Stimulated activated memory B cell treated with anti-CD40 and anti-IgM and Interleukin-4, amounts not matched to agents 10 μg/mL and 1 μg/mL and 100 μg/mL, for 72 hours (primary cell): Measurements from ENCODE around the gene AHNAK.
"Not testable (repeated sequence)": the region's sequence is repeated elsewhere in the genome, so short reads cannot be mapped to it uniquely, and the experiment has no call there.

Source experiments
- ATAC-seq: fragments of 150-1000 bp; cut with Tn5 transposase; 2 replicates; pipeline ENCODE4 v1.10.0; 2021
- H3K27ac Mint-ChIP-seq: one replicate; pipeline ENCODE4 v1.8.0; 2022; ENCODE audit warnings: mild to moderate bottlenecking, mixed read lengths
- H3K27me3 Mint-ChIP-seq: one replicate; pipeline ENCODE4 v1.8.0; 2022; ENCODE audit warnings: mixed read lengths
- H3K36me3 Mint-ChIP-seq: one replicate; pipeline ENCODE4 v1.8.0; 2022; ENCODE audit warnings: mixed read lengths
- H3K4me1 Mint-ChIP-seq: one replicate; pipeline ENCODE4 v1.8.0; 2022; ENCODE audit warnings: mixed read lengths
- H3K4me3 Mint-ChIP-seq: one replicate; pipeline ENCODE4 v1.8.0; 2022; ENCODE audit warnings: mild to moderate bottlenecking, moderate library complexity, mixed read lengths
- H3K9me3 Mint-ChIP-seq: one replicate; pipeline ENCODE4 v1.8.0; 2022; ENCODE audit warnings: mixed read lengths

AHNAK gene

GRCh38 chr11:62546244-62546928, at the start of gene AHNAK:
Gene AHNAK, minus strand, starts transcription at chr11:62546806. Its CDS starts 10,708 bp downstream, at chr11:62536098.
- Mint-ChIP-seq H3K4me1 (peaks cover 74% of the 10 kb centered on the region), H3K36me3 (peaks cover 5% of the 10 kb centered on the region), H3K27ac (peak within 1 kb of the TSS; percentile 92), H3K9me3 (no peaks in the 10 kb centered on the region), H3K4me3 (peak within 1 kb of the TSS; percentile 94), H3K27me3 (no peaks in the 10 kb centered on the region)
- ATAC-seq = peak; percentile 78

DNA sequence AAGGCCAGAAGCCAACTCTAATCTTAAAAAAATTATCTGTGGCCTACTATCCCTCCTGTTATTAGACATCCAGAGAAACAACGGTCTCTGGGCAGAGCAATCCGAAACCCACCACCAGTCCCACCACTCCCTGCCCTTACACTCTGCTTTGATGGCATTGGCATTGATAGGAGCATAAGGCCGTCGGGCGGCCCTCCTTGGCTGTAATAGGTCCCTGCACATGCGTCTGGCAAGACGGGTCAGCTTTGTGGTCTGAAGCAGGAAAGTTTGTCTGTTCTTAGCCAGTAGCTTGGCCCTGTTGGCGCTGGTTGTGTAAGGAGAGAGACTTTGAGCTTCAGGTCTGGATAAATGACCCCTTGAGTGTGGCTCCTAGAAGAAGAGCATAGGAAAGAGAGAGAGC, 48.5 kb upstream of the AHNAK start:
- H3K27me3 Mint-ChIP-seq = no peaks in the 10 kb centered on the region
- no peak for ATAC-seq
- peak overlapping the region; percentile 93 for H3K27ac Mint-ChIP-seq
- no peak overlapping the region for H3K4me3 Mint-ChIP-seq
- peaks cover 3% of the 10 kb centered on the region for H3K9me3 Mint-ChIP-seq
- H3K36me3 Mint-ChIP-seq = peaks cover 73% of the 10 kb centered on the region
- peaks cover 71% of the 10 kb centered on the region for H3K4me1 Mint-ChIP-seq

GRCh38 chr11:62593434-62594044, 46.9 kb upstream of the AHNAK start:
- Mint-ChIP-seq H3K9me3 (no peaks in the 10 kb centered on the region), H3K36me3 (peaks cover 57% of the 10 kb centered on the region), H3K27me3 (no peaks in the 10 kb centered on the region), H3K27ac (peak overlapping the region; percentile 93), H3K4me3 (peak overlapping the region; percentile 25), H3K4me1 (peaks cover 59% of the 10 kb centered on the region)
- ATAC-seq = no peak

- H3K9me3 Mint-ChIP-seq = no peaks in the 10 kb centered on the region
- H3K36me3 Mint-ChIP-seq = peaks cover 51% of the 10 kb centered on the region
- H3K4me3 Mint-ChIP-seq = no peak overlapping the region
- peak overlapping the region; percentile 93 for H3K27ac Mint-ChIP-seq
- peaks cover 54% of the 10 kb centered on the region for H3K4me1 Mint-ChIP-seq
- ATAC-seq = no peak
- no peaks in the 10 kb centered on the region for H3K27me3 Mint-ChIP-seq
Measured at GRCh38 chr11:62592989-62593421, 46.4 kb upstream of the AHNAK start.

GRCh38 chr11:62592146-62592815, 45.7 kb upstream of the AHNAK start:
- Mint-ChIP-seq H3K4me3 (peak overlapping the region; percentile 97), H3K4me1 (peaks cover 47% of the 10 kb centered on the region), H3K27me3 (no peaks in the 10 kb centered on the region), H3K9me3 (no peaks in the 10 kb centered on the region), H3K27ac (peak overlapping the region; percentile 93), H3K36me3 (peaks cover 44% of the 10 kb centered on the region)
- ATAC-seq = no peak

GRCh38 chr11:62591448-62592145, 45.0 kb upstream of the AHNAK start, which contains the start of gene TUT1:
Gene TUT1, minus strand, starts transcription at chr11:62591523. Its CDS starts 38 bp downstream, at chr11:62591485.
- H3K9me3 Mint-ChIP-seq = no peaks in the 10 kb centered on the region
- H3K27me3 Mint-ChIP-seq = no peaks in the 10 kb centered on the region
- peaks cover 44% of the 10 kb centered on the region for H3K4me1 Mint-ChIP-seq
- peak within 1 kb of the TSS; percentile 93 for H3K27ac Mint-ChIP-seq
- H3K36me3 Mint-ChIP-seq = peaks cover 37% of the 10 kb centered on the region
- peak; percentile 98 for ATAC-seq
- H3K4me3 Mint-ChIP-seq = peak within 1 kb of the TSS; percentile 97

GRCh38 chr11:62588966-62589637, 42.5 kb upstream of the AHNAK start:
- Mint-ChIP-seq H3K36me3 (peaks cover 16% of the 10 kb centered on the region), H3K9me3 (no peaks in the 10 kb centered on the region), H3K27ac (no peak overlapping the region), H3K4me3 (no peak overlapping the region), H3K4me1 (peaks cover 36% of the 10 kb centered on the region), H3K27me3 (no peaks in the 10 kb centered on the region)
- no peak for ATAC-seq

DNA sequence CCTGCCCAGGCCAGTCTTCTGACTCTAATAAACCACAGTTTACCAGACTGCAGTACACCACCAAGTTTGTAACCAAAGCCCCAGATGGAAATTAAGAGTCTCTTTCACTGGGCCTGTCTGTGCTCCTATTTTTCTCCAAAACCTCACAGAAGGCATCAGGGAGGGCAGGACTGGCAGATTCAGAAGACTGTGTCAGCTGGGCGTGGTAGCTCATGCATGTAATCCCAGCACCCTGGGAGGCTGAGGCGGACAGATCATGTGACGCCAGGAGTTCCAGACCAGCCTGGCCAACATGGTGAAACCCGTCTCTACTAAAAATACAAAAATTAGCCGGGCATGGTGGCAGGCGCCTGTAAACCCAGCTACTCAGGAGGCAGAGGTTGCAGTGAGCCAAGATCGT, 38.8 kb upstream of the AHNAK start:
- H3K27me3 Mint-ChIP-seq, ATAC-seq, H3K36me3 Mint-ChIP-seq, H3K9me3 Mint-ChIP-seq, H3K4me3 Mint-ChIP-seq, H3K27ac Mint-ChIP-seq, H3K4me1 Mint-ChIP-seq: not testable (repeated sequence)

- not testable (repeated sequence) for H3K27me3 Mint-ChIP-seq, H3K9me3 Mint-ChIP-seq, ATAC-seq, H3K4me3 Mint-ChIP-seq, H3K27ac Mint-ChIP-seq, H3K4me1 Mint-ChIP-seq
- peaks cover 26% of the 10 kb centered on the region for H3K36me3 Mint-ChIP-seq
Measured at GRCh38 chr11:62581735-62582134, 35.1 kb upstream of the AHNAK start.

GRCh38 chr11:62580959-62581715, 34.5 kb upstream of the AHNAK start:
- H3K4me3 Mint-ChIP-seq = no peak overlapping the region
- H3K27me3 Mint-ChIP-seq = no peaks in the 10 kb centered on the region
- H3K27ac Mint-ChIP-seq = no peak overlapping the region
- H3K4me1 Mint-ChIP-seq = no peaks in the 10 kb centered on the region
- H3K9me3 Mint-ChIP-seq = no peaks in the 10 kb centered on the region
- no peak for ATAC-seq
- peaks cover 31% of the 10 kb centered on the region for H3K36me3 Mint-ChIP-seq

- H3K36me3 Mint-ChIP-seq = peaks cover 39% of the 10 kb centered on the region
- no peaks in the 10 kb centered on the region for H3K9me3 Mint-ChIP-seq
- no peak for ATAC-seq
- H3K27me3 Mint-ChIP-seq = no peaks in the 10 kb centered on the region
- H3K4me3 Mint-ChIP-seq = no peak overlapping the region
- H3K4me1 Mint-ChIP-seq = peaks cover 15% of the 10 kb centered on the region
- no peak overlapping the region for H3K27ac Mint-ChIP-seq
Measured at GRCh38 chr11:62579252-62579651, 32.6 kb upstream of the AHNAK start.

DNA sequence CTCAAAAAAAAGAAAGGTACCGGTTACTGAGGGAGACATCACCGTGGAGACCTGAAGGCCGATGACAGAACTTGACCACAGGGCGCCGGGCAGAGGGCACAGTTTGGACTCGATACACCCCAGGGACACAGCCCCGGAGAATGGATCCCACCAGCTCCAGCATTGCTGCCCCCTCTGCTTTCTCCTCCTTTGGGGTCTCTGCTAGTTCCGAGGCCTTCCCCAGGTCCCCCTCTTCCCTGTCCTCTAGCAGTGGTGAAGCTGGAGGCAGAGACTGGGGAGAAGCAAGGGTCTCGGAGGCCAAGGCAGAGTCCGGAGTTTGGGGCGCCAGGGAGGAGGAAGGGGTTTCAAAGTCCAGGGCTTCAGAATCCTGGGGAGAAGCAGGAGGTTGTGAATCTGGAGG, 31.9 kb upstream of the AHNAK start:
- H3K4me3 Mint-ChIP-seq = no peak overlapping the region
- peaks cover 41% of the 10 kb centered on the region for H3K36me3 Mint-ChIP-seq
- peaks cover 15% of the 10 kb centered on the region for H3K4me1 Mint-ChIP-seq
- no peak overlapping the region for H3K27ac Mint-ChIP-seq
- no peaks in the 10 kb centered on the region for H3K9me3 Mint-ChIP-seq
- no peaks in the 10 kb centered on the region for H3K27me3 Mint-ChIP-seq
- no peak for ATAC-seq

- H3K27ac Mint-ChIP-seq = peak overlapping the region; percentile 36
- no peaks in the 10 kb centered on the region for H3K27me3 Mint-ChIP-seq
- no peak for ATAC-seq
- H3K4me1 Mint-ChIP-seq = peaks cover 29% of the 10 kb centered on the region
- H3K9me3 Mint-ChIP-seq = no peaks in the 10 kb centered on the region
- no peak overlapping the region for H3K4me3 Mint-ChIP-seq
- H3K36me3 Mint-ChIP-seq = peaks cover 54% of the 10 kb centered on the region
Measured at GRCh38 chr11:62577046-62577714, 30.6 kb upstream of the AHNAK start.

DNA sequence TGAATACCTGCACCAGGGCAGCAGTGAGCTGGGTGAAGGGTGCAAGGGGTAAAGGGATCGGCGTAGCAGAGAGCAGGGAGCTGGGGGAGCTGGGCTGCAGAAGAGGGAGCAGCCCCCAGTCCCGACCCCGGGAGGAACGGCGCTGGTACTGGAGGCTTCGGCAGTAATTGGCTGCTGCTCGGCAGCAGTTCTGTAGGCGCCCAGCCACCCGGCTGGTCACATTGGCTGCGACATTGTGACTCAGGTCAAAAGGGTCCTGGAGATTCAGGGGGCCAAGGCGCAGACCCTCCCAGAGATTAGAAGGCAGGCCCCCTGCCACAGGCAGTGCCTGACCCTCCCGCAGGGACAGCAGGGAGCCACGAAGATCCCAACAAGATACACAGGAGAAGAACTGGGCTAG, 29.2 kb upstream of the AHNAK start:
- H3K9me3 Mint-ChIP-seq = no peaks in the 10 kb centered on the region
- peak overlapping the region; percentile 10 for H3K27ac Mint-ChIP-seq
- H3K36me3 Mint-ChIP-seq = peaks cover 63% of the 10 kb centered on the region
- peaks cover 42% of the 10 kb centered on the region for H3K4me1 Mint-ChIP-seq
- H3K4me3 Mint-ChIP-seq = peak overlapping the region; percentile 98
- no peaks in the 10 kb centered on the region for H3K27me3 Mint-ChIP-seq
- ATAC-seq = no peak
